Trophoblast cell (in vitro differentiated cells and primary cell): Measurements from ENCODE around the gene KIF4A.

Experiments used
- DNase-seq, 2 donors: peaks; one replicate each; pipeline ENCODE4 v3.0.0-alpha.2; 2016
- H2AFZ ChIP-seq: 2 replicates; pipeline ENCODE4 v1.6.1; 2013; ENCODE audit warnings: low read length, moderate library complexity, mild to moderate bottlenecking; ENCODE audit not compliant: insufficient read depth, poor library complexity
- H2AK5ac ChIP-seq: 2 replicates; pipeline ENCODE4 v1.6.1; 2013; ENCODE audit warnings: mild to moderate bottlenecking, low read length
- H2BK120ac ChIP-seq: 2 replicates; pipeline ENCODE4 v1.6.1; 2013; ENCODE audit warnings: low read length, mild to moderate bottlenecking, moderate library complexity; ENCODE audit not compliant: insufficient read depth, poor library complexity
- H2BK12ac ChIP-seq: 2 replicates; pipeline ENCODE4 v1.6.1; 2013; ENCODE audit warnings: mild to moderate bottlenecking, low read length, moderate library complexity
- H2BK5ac ChIP-seq: 2 replicates; pipeline ENCODE4 v1.6.1; 2013; ENCODE audit warnings: low read length, low read depth, moderate library complexity, mild to moderate bottlenecking; ENCODE audit not compliant: poor library complexity
- H3K14ac ChIP-seq: 2 replicates; pipeline ENCODE4 v1.6.1; 2013; ENCODE audit warnings: mild to moderate bottlenecking, low read length
- H3K18ac ChIP-seq: 2 replicates; pipeline ENCODE4 v1.6.1; 2013; ENCODE audit warnings: mild to moderate bottlenecking, low read length
- H3K23ac ChIP-seq: 2 replicates; pipeline ENCODE4 v1.6.1; 2013; ENCODE audit warnings: low read length
- H3K27ac ChIP-seq: 2 replicates; pipeline ENCODE4 v1.5.1; 2013; ENCODE audit warnings: low read depth, mild to moderate bottlenecking, inconsistent platforms, low read length, moderate library complexity
- H3K27me3 ChIP-seq: 2 replicates; pipeline ENCODE4 v1.6.1; 2013; ENCODE audit warnings: inconsistent platforms, mild to moderate bottlenecking, low read length, moderate library complexity; ENCODE audit not compliant: insufficient read depth
- H3K36me3 ChIP-seq, 2 experiments: 1 replicate in 1 of 2; 2 replicates in 1 of 2; pipeline ENCODE4 v1.6.1; 2013; ENCODE audit warnings: low read length in 2 of 2, mild to moderate bottlenecking in 2 of 2, moderate library complexity in 1 of 2; ENCODE audit not compliant: insufficient read depth in 2 of 2, control insufficient read depth in 1 of 2
- H3K4ac ChIP-seq: 2 replicates; pipeline ENCODE4 v1.6.1; 2013; ENCODE audit warnings: low read depth, mild to moderate bottlenecking, low read length, moderate library complexity
- H3K4me1 ChIP-seq, 2 experiments: 1 replicate in 1 of 2; 2 replicates in 1 of 2; pipeline ENCODE4 v1.6.1; 2013; ENCODE audit warnings: low read length in 2 of 2, mild to moderate bottlenecking in 2 of 2, moderate library complexity in 1 of 2; ENCODE audit not compliant: insufficient read depth in 2 of 2, control insufficient read depth in 1 of 2
- H3K4me2 ChIP-seq: 2 replicates; pipeline ENCODE4 v1.6.1; 2013; ENCODE audit warnings: inconsistent platforms, mild to moderate bottlenecking, low read length, moderate library complexity
- H3K4me3 ChIP-seq: 2 replicates; pipeline ENCODE4 v1.5.1; 2013; ENCODE audit warnings: mild to moderate bottlenecking, low read depth, low read length, inconsistent platforms
- H3K79me1 ChIP-seq: one replicate; pipeline ENCODE4 v1.6.1; 2013; ENCODE audit warnings: low read length
- H3K79me2 ChIP-seq: 2 replicates; pipeline ENCODE4 v1.6.1; 2013; ENCODE audit warnings: low read length, mild to moderate bottlenecking; ENCODE audit not compliant: control insufficient read depth, insufficient read depth, poor library complexity
- H3K9ac ChIP-seq: 2 replicates; pipeline ENCODE4 v1.6.1; 2013; ENCODE audit warnings: mild to moderate bottlenecking, low read length
- H3K9me3 ChIP-seq: 2 replicates; pipeline ENCODE4 v1.6.1; 2013; ENCODE audit warnings: low read depth, mild to moderate bottlenecking, control low read depth, inconsistent platforms, low read length; ENCODE audit not compliant: insufficient read depth
- H4K12ac ChIP-seq: 2 replicates; pipeline ENCODE4 v1.6.1; 2013; ENCODE audit warnings: low read depth, mild to moderate bottlenecking, low read length, moderate library complexity
- H4K8ac ChIP-seq: 2 replicates; pipeline ENCODE4 v1.6.1; 2013; ENCODE audit warnings: low read depth, mild to moderate bottlenecking, low read length, moderate library complexity
- H4K91ac ChIP-seq: one replicate; pipeline ENCODE4 v1.6.1; 2013; ENCODE audit warnings: low read depth, mild to moderate bottlenecking, low read length, moderate library complexity
- WGBS: extraction: QIAGEN DNeasy Blood & Tissue Kit; methylation state at CpG from one replicate; pipeline ENCODE4 v1.1.7; 2013; ENCODE audit warnings: missing lambda C conversion rate; ENCODE audit not compliant: insufficient read length, insufficient coverage; ENCODE audit errors: extremely low coverage; 5-methylcytosine and 5-hydroxymethylcytosine counted together

Gene KIF4A

DNA sequence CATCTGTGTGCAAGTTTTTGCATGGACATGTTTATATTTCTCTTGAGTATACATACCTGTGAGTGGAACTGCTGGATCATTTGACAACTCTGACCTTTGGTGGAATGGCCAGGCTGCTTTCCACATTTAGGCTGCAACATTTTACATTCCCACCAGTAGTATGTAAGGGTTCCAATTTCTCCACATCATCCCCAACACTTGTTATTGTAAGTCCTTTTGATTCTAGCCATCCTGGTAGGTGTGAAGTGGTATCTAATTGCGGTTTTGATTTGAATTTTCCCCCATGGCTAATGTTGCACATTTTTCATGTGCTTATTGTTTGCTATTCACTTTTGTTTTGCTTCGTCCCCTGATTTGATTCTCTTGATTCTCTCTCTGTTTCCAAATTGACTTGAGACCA lies 171.1 kb downstream of the KIF4A start:
- no peaks in the 10 kb centered on the region for H3K9me3 ChIP-seq
- no peak overlapping the region for H2BK5ac ChIP-seq
- H2AFZ ChIP-seq: no peak overlapping the region
- H3K9ac ChIP-seq: no peak overlapping the region
- no peaks in the 10 kb centered on the region for H3K27me3 ChIP-seq
- no peak for DNase-seq
- no CpG with 5 or more reads among the region's 2 CpGs for WGBS
- H3K4me1 ChIP-seq: peaks cover 0 to 2% of the 10 kb centered on the region in 2 experiments
- H3K4ac ChIP-seq: no peak overlapping the region
- no peak overlapping the region for H3K4me3 ChIP-seq
- no peak overlapping the region for H2AK5ac ChIP-seq
- H3K79me1 ChIP-seq: no peaks in the 10 kb centered on the region
- H3K36me3 ChIP-seq: no peaks in the 10 kb centered on the region
- no peak overlapping the region for H3K27ac ChIP-seq
- no peak overlapping the region for H3K18ac ChIP-seq
- no peak overlapping the region for H3K4me2 ChIP-seq
- no peaks in the 10 kb centered on the region for H3K79me2 ChIP-seq
- H4K12ac ChIP-seq: no peak overlapping the region
- no peak overlapping the region for H3K23ac ChIP-seq
- H3K14ac ChIP-seq: no peak overlapping the region
- H4K8ac ChIP-seq: no peak overlapping the region
- H2BK120ac ChIP-seq: no peak overlapping the region
- no peak overlapping the region for H2BK12ac ChIP-seq
- H4K91ac ChIP-seq: no peak overlapping the region

GRCh38 chrX:70464051-70464450 lies 174.1 kb downstream of the KIF4A start:
- no peak overlapping the region for H4K12ac ChIP-seq
- H3K4me3 ChIP-seq: no peak overlapping the region
- no peak overlapping the region for H2BK12ac ChIP-seq
- H3K9ac ChIP-seq: no peak overlapping the region
- H3K23ac ChIP-seq: no peak overlapping the region
- H3K4ac ChIP-seq: no peak overlapping the region
- H3K79me1 ChIP-seq: no peaks in the 10 kb centered on the region
- no peaks in the 10 kb centered on the region for H3K79me2 ChIP-seq
- H3K4me1 ChIP-seq: no peaks in the 10 kb centered on the region
- no peak overlapping the region for H4K8ac ChIP-seq
- H2BK120ac ChIP-seq: no peak overlapping the region
- H3K27me3 ChIP-seq: no peaks in the 10 kb centered on the region
- H3K18ac ChIP-seq: no peak overlapping the region
- H3K4me2 ChIP-seq: no peak overlapping the region
- no peak overlapping the region for H2AFZ ChIP-seq
- H3K27ac ChIP-seq: no peak overlapping the region
- no peak overlapping the region for H2AK5ac ChIP-seq
- H2BK5ac ChIP-seq: no peak overlapping the region
- no peak overlapping the region for H4K91ac ChIP-seq
- no peak overlapping the region for H3K14ac ChIP-seq
- H3K9me3 ChIP-seq: no peaks in the 10 kb centered on the region
- peaks cover 0 to 1% of the 10 kb centered on the region in 2 experiments for H3K36me3 ChIP-seq
- no peak for DNase-seq

DNA sequence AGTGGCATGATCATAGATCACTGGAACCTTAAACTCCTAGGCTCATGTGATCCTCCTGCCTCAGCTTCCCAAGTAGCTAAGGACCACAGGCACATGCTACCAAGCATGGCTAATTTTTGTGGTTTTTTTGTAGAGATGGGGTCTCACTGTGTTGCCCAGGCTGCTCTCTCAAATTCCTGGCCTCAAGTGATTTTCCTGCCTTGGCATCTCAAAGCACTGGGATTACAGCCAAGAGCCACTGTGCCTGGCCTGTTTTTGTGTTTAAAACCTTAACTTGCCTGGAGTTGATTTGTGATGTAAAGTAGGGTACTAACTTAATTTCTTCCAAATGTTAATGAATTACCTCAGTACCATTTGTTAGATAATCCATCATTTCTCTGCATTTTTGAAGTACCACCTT lies 177.1 kb downstream of the KIF4A start:
- no peak overlapping the region for H2BK12ac ChIP-seq
- H2BK5ac ChIP-seq: no peak overlapping the region
- no peak overlapping the region for H2AFZ ChIP-seq
- no peaks in the 10 kb centered on the region for H3K27me3 ChIP-seq
- no peak overlapping the region for H2BK120ac ChIP-seq
- no peak overlapping the region for H3K14ac ChIP-seq
- H3K4me2 ChIP-seq: no peak overlapping the region
- H3K79me2 ChIP-seq: no peaks in the 10 kb centered on the region
- no peak for DNase-seq
- H3K27ac ChIP-seq: no peak overlapping the region
- H3K9ac ChIP-seq: no peak overlapping the region
- H3K4ac ChIP-seq: no peak overlapping the region
- no peak overlapping the region for H4K8ac ChIP-seq
- H3K23ac ChIP-seq: no peak overlapping the region
- no peaks in the 10 kb centered on the region for H3K4me1 ChIP-seq
- peaks cover 0 to 1% of the 10 kb centered on the region in 2 experiments for H3K36me3 ChIP-seq
- H2AK5ac ChIP-seq: no peak overlapping the region
- no peaks in the 10 kb centered on the region for H3K79me1 ChIP-seq
- no peak overlapping the region for H4K12ac ChIP-seq
- H3K9me3 ChIP-seq: no peaks in the 10 kb centered on the region
- H3K4me3 ChIP-seq: no peak overlapping the region
- no peak overlapping the region for H3K18ac ChIP-seq
- no peak overlapping the region for H4K91ac ChIP-seq

- Histone ChIP-seq H3K36me3 (peaks cover 0 to 1% of the 10 kb centered on the region in 2 experiments), H3K9ac (no peak overlapping the region), H2AK5ac (no peak overlapping the region), H3K14ac (no peak overlapping the region), H2BK12ac (no peak overlapping the region), H3K23ac (no peak overlapping the region), H4K8ac (no peak overlapping the region), H3K79me2 (no peaks in the 10 kb centered on the region), H4K12ac (no peak overlapping the region), H3K79me1 (no peaks in the 10 kb centered on the region), H3K9me3 (no peaks in the 10 kb centered on the region), H3K4me2 (no peak overlapping the region), H2BK120ac (no peak overlapping the region), H3K4me3 (no peak overlapping the region), H4K91ac (no peak overlapping the region), H2BK5ac (no peak overlapping the region), H3K27me3 (no peaks in the 10 kb centered on the region), H3K4me1 (no peaks in the 10 kb centered on the region), H2AFZ (no peak overlapping the region), H3K18ac (no peak overlapping the region), H3K27ac (no peak overlapping the region), H3K4ac (no peak overlapping the region)
- DNase-seq: no peak
- no CpG with 5 or more reads among the region's 1 CpG for WGBS
These were observed 178.8 kb downstream of the KIF4A start for GRCh38 chrX:70468709-70469108.
